Muscle layer of duodenum (tissue), 2 donors: ENCODE measurements around the gene TSGA10IP.

Experiments
- H3K27ac ChIP-seq: one replicate; pipeline ENCODE4 v1.7.0; 2013; ENCODE audit warnings: mild to moderate bottlenecking, low read length
- H3K27me3 ChIP-seq: one replicate; pipeline ENCODE4 v1.7.0; 2013; ENCODE audit warnings: low read depth, mild to moderate bottlenecking, control low read depth, low read length
- H3K36me3 ChIP-seq, 2 donors: one replicate each; pipeline ENCODE4 v1.7.0; 2013; ENCODE audit warnings: low read length in 2 of 2, control low read depth in 1 of 2, mild to moderate bottlenecking in 1 of 2; ENCODE audit not compliant: insufficient read depth in 2 of 2, control insufficient read depth in 1 of 2
- H3K4me1 ChIP-seq, 2 donors: one replicate each; pipeline ENCODE4 v1.7.0; 2013; ENCODE audit warnings: low read length in 2 of 2, mild to moderate bottlenecking in 2 of 2, control low read depth in 1 of 2, moderate library complexity in 1 of 2; ENCODE audit not compliant: insufficient read depth in 2 of 2, control insufficient read depth in 1 of 2
- H3K4me3 ChIP-seq, 2 donors: one replicate each; pipeline ENCODE4 v1.7.0; 2013; ENCODE audit warnings: low read length in 2 of 2, low read depth in 1 of 2, mild to moderate bottlenecking in 1 of 2
- H3K9me3 ChIP-seq, 2 donors: one replicate each; pipeline ENCODE4 v1.7.0; 2013; ENCODE audit warnings: low read length in 2 of 2, control low read depth in 1 of 2, mild to moderate bottlenecking in 1 of 2; ENCODE audit not compliant: control insufficient read depth in 1 of 2
- donor health status: healthy.

Gene TSGA10IP

DNA sequence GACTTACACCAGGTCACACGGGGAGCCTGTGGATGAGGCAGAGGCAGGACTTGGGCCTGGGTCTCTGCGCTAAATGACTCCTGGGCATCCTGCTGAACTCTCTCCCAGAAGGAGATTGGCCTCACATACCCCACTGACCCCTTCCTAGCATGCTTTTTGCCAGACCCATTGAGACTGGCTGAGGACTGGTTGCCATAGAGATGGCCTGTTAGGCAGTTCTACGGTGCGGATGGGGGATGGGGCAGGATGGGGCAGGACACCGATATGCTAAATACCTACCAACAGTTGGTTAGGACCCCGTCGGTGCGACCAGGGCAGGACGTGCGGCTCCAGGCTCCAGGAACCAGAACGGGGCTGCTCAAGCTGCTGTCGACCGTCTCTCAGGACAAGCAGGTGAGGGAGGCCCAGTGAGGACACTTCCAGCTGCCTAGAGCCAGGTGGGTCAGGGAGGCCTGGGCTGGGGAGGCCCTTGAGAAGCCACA is at the start of gene TSGA10IP:
Gene TSGA10IP, plus strand, starts transcription at position 51 of the 482 bp plus-strand sequence. Its CDS starts 196 bp downstream, at position 247.
- Histone ChIP-seq H3K36me3 (no peaks in the 10 kb centered on the region), H3K27me3 (no peaks in the 10 kb centered on the region), H3K4me1 (peaks cover 0 to 6% of the 10 kb centered on the region in 2 donors), H3K27ac (no peak within 1 kb of the TSS), H3K9me3 (no peaks in the 10 kb centered on the region), H3K4me3 (no peak within 1 kb of the TSS)

DNA sequence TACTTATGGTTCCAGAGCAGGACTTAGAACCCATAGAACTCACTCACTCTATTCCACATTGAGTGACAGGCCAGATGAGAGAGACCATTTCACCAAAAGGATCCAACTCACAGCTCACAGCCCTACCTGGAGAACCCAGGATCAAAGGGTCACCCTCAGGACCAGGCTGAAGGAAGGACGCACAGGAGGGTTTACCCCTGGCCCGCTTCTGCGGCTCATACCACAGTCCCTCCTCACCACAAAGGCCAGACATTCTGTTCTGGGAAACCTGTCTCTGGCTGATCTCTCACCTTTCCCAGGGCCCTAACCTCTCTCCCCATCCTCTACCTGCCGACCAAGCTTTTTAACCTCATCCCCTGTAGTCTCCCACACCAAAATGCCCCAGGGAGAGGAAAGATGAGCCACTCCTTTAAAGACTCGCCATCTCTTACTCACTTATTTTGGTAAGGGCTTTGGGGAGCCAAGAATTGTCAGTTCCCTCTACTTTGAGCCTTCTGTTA is 49.7 kb upstream of the TSGA10IP start:
- Histone ChIP-seq H3K4me3 (no peak overlapping the region), H3K36me3 (no peaks in the 10 kb centered on the region), H3K4me1 (peaks cover 4 to 46% of the 10 kb centered on the region in 2 donors), H3K27ac (no peak overlapping the region), H3K9me3 (no peaks in the 10 kb centered on the region), H3K27me3 (no peaks in the 10 kb centered on the region)

DNA sequence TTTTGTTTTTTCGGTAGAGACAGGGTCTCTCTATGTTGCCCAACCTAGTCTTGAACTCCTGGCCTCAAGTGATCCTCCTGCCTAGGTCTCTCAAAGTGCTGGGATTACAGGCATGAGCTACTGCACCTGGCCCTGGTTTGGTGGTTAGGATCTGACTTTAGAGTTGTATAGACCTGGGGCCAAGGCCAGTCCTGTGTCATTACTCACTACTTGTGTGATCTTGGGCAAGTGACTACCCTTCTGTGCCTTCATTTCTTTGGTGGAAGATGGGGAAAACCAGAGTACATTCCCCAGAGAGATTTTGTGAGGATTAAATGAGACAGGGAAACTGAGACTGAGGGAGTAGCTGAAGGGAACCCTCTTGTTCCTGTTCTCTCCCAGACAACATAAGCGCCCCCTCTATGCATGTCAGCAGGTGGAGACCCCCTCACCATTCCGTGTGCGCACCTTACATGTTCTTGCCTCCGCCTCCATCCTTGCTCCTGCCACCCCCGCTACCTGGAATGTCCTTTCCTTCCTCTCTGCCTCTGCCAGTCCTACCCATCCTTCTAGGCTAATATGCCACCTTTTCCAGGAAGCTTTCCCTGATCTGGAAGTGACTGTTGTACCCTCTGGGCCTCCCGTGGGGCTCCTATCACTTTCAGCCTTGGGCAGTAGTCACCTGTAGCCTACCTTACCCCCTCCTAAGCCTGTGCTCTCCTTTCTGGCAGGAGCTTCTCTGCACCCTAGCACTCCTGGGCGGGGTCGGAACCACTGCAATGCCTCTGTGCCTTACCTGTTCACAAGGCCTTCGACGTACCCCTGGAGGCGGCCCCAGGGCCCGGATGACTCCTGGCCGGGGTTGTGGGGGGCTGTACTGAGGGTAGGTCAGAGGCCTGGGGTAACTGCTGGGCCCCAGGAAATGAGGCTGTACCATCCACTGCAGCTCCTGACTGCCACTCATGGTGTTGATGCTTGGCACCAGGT is 49.0 kb upstream of the TSGA10IP start:
- no peaks in the 10 kb centered on the region for H3K36me3 ChIP-seq
- H3K27ac ChIP-seq = no peak overlapping the region
- peaks cover 4 to 41% of the 10 kb centered on the region in 2 donors for H3K4me1 ChIP-seq
- H3K27me3 ChIP-seq = no peaks in the 10 kb centered on the region
- no peak overlapping the region for H3K4me3 ChIP-seq
- no peaks in the 10 kb centered on the region for H3K9me3 ChIP-seq

DNA sequence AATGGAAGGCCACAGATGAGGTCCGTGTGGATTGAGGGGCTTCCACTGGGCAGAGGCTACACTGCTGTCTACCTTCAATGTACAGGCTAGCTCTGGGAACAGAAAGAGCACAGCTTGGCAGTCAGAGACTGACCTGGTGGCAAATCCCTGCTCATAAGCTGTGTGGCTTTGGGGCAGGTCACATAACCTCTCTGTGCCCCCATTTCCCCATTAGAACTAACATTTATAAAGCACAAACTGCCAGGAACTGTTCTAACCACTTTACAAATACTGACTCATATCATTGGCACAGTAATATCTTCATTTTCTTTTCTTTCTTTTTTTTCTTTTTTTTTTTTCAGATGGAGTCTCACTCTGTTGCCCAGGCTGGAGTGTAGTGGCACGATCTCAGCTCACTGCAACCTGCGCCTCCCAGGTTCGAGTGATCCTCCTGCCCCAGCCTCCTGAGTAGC is 48.2 kb upstream of the TSGA10IP start:
- H3K4me1 ChIP-seq = peaks cover 2 to 34% of the 10 kb centered on the region in 2 donors

DNA sequence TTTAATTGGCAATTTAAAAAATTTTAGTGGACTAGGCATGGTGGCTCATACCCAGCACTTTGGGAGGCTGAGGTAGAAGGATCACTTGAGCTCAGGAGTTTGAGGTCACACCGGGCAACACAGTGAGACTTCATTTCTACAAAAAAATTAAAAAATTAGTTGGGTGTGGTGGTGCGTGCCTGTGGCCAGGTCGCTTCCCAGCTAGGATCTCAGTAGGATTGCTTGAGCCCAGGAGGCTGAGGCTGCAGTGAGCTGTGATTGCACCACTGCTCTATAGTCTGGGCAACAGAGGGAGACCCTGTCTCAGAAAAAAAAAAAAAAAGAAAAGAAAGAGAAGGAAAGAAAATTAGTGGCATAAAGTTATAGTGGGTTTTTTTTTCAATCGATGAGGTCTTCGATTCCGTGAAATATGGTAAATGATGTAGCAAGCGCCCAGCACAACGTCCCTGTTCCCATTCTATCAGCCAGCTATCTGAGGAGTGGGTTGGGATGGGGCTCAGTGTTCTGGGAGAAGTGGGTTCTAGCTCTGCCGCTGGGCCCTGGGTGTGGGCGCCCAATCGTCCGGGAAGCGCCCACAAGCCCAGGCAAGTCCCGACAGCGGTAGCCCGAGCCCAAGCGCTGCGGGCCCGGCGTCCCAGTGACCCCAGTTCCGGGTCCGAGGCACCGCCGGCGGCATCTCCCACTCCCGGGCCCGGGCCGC is 46.5 kb upstream of the TSGA10IP start:
- Histone ChIP-seq H3K4me3 (peak overlapping the region; percentile 65 to 66), H3K27me3 (no peaks in the 10 kb centered on the region), H3K9me3 (no peaks in the 10 kb centered on the region), H3K4me1 (peaks cover 0 to 18% of the 10 kb centered on the region in 2 donors), H3K27ac (no peak overlapping the region), H3K36me3 (no peaks in the 10 kb centered on the region)

More for the DNA sequence above, 48.2 kb upstream of the TSGA10IP start:
- no peaks in the 10 kb centered on the region for H3K27me3 ChIP-seq
- H3K4me3 ChIP-seq = no peak overlapping the region
- no peaks in the 10 kb centered on the region for H3K36me3 ChIP-seq
- no peak overlapping the region for H3K27ac ChIP-seq
- no peaks in the 10 kb centered on the region for H3K9me3 ChIP-seq

DNA sequence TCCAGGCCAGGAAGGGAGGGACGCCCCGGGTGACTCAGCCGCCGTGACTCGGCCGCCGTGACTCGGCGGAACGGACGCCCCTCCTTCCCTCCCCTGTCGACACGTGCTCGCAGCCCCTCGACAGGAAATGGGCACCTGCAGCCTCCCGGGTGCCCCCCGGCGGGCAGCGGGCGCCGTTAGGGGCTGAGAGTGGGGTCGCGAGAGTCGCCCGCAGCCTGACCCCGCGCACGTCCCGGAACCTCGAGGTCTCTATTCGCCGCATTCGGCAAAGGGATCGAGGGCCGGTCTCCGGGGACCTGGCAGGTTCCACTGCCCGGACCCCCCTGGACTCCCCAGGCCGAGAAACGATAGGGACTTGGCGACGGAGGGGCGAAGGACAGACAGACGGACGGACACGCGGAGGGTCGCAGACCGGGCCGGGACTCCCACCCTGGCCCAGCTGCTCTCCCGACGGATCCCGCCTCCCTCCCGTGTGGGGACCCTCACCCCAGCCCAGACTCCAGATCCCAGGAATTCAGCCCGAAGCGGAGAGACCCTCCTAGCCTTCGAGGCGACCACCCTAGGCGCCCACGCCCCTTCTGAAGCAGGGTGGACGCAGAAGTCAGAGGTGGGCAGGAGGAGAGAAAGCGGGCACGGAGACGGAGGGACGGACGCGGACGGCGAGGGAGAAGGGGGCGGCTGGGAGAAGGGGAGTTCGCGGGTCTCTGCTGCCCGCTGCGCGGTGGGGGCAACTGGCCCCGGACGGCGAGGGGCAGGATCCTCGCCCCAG is 45.7 kb upstream of the TSGA10IP start:
- Histone ChIP-seq H3K4me1 (peaks cover 0 to 13% of the 10 kb centered on the region in 2 donors), H3K4me3 (peak overlapping the region; percentile 65 to 66), H3K27ac (no peak overlapping the region)

DNA sequence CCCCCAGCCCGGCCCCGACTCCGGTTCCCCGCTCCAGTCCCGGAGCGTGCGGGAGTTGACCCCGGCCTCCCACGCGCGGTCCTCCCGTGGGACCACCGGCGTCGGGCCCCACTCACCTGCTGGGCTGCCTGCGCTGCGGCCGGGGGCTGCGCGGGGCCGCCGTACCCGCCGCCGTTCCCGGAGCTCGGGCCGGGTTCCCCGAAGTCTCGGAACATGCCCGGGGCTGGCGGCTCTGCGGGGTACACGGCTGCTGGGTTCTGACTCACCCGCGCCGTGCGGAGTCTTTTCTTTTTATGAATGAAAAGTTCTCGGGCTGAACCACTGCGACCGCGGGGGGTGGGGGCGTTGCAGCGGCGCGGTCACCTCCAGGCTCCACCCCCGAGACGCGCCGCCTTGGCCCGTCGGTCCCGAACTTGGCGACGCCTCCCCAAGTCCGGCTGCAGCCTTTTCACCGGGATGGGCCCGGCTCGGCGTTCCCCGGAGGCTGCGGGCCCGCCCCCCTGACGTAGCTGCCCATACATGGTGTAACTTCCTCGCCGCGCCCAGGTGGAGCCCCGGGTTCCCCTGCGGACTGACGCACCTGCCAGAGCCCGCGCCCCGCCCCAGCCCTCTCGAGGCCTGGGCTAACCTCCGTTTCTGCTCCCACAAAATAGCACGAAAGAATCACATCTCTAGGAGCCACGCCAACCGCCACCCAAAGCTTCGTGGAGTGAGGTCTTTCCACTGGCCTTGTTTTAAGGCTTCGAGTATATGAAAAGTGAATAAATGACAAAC is 45.0 kb upstream of the TSGA10IP start, which contains the start of gene FOSL1:
Gene FOSL1, minus strand, starts transcription at position 264 of the 774 bp plus-strand sequence. Its CDS starts 49 bp downstream, at position 215.
- Histone ChIP-seq H3K4me3 (peak within 1 kb of the TSS; percentile 65 to 66), H3K4me1 (peaks cover 0 to 13% of the 10 kb centered on the region in 2 donors), H3K9me3 (no peaks in the 10 kb centered on the region), H3K27me3 (no peaks in the 10 kb centered on the region), H3K36me3 (no peaks in the 10 kb centered on the region), H3K27ac (no peak within 1 kb of the TSS)

More for the DNA sequence above, 45.7 kb upstream of the TSGA10IP start:
- H3K9me3 ChIP-seq = no peaks in the 10 kb centered on the region
- H3K27me3 ChIP-seq = no peaks in the 10 kb centered on the region
- H3K36me3 ChIP-seq = no peaks in the 10 kb centered on the region

GRCh38 chr11:65900899-65901180 is 44.4 kb upstream of the TSGA10IP start:
- Histone ChIP-seq H3K27me3 (no peaks in the 10 kb centered on the region), H3K4me3 (peak overlapping the region; percentile 11 to 66), H3K36me3 (no peaks in the 10 kb centered on the region), H3K4me1 (peaks cover 0 to 13% of the 10 kb centered on the region in 2 donors), H3K9me3 (no peaks in the 10 kb centered on the region), H3K27ac (no peak overlapping the region)

- Histone ChIP-seq H3K4me3 (no peak overlapping the region), H3K9me3 (no peaks in the 10 kb centered on the region), H3K36me3 (no peaks in the 10 kb centered on the region), H3K27me3 (no peaks in the 10 kb centered on the region), H3K4me1 (peaks cover 0 to 13% of the 10 kb centered on the region in 2 donors), H3K27ac (no peak overlapping the region)
Measured at GRCh38 chr11:65903068-65903481, 42.2 kb upstream of the TSGA10IP start.

- no peak overlapping the region for H3K27ac ChIP-seq
Measured at GRCh38 chr11:65903715-65904114, 41.6 kb upstream of the TSGA10IP start.

More at GRCh38 chr11:65903715-65904114, 41.6 kb upstream of the TSGA10IP start:
- H3K36me3 ChIP-seq = no peaks in the 10 kb centered on the region
- H3K4me1 ChIP-seq = peaks cover 0 to 12% of the 10 kb centered on the region in 2 donors
- no peaks in the 10 kb centered on the region for H3K27me3 ChIP-seq
- H3K9me3 ChIP-seq = no peaks in the 10 kb centered on the region
- no peak overlapping the region for H3K4me3 ChIP-seq
